GM12891 (cell line): Measurements from ENCODE around the gene PTPRN2.

ENCODE experiments used
- DNase-seq: peaks from one replicate; pipeline ENCODE4 v3.0.0; 2011; ENCODE audit warnings: low spot score; ENCODE audit not compliant: insufficient read length
- FAIRE-seq: peaks from 2 replicates; lab custom pipeline; 2011; peaks lifted over from hg19 to GRCh38; lab: Jason Lieb, UNC
- PAX5 ChIP-seq: IDR thresholded peaks from 2 replicates; pipeline ENCODE4 v1.6.1; 2011; ENCODE audit warnings: low read length, moderate library complexity, mild to moderate bottlenecking; ENCODE audit not compliant: insufficient read depth, severe bottlenecking
- POLR2A ChIP-seq: IDR thresholded peaks from 2 replicates; pipeline ENCODE4 v1.6.1; 2011; ENCODE audit warnings: low read depth, low read length, control low read depth
- POLR2AphosphoS5 ChIP-seq: IDR thresholded peaks from 2 replicates; pipeline ENCODE4 v1.6.1; 2011; ENCODE audit warnings: low read depth, low read length, control low read depth
- POU2F2 ChIP-seq: IDR thresholded peaks from 2 replicates; pipeline ENCODE4 v1.6.1; 2011; ENCODE audit warnings: low read depth, mild to moderate bottlenecking, control low read depth, low read length, moderate library complexity
- SPI1 ChIP-seq: IDR thresholded peaks from 2 replicates; pipeline ENCODE4 v1.6.1; 2011; ENCODE audit warnings: low read depth, low read length, control low read depth
- TAF1 ChIP-seq: IDR thresholded peaks from 2 replicates; pipeline ENCODE4 v1.6.1; 2011; ENCODE audit warnings: low read depth, low read length, control low read depth

PTPRN2 gene

DNA sequence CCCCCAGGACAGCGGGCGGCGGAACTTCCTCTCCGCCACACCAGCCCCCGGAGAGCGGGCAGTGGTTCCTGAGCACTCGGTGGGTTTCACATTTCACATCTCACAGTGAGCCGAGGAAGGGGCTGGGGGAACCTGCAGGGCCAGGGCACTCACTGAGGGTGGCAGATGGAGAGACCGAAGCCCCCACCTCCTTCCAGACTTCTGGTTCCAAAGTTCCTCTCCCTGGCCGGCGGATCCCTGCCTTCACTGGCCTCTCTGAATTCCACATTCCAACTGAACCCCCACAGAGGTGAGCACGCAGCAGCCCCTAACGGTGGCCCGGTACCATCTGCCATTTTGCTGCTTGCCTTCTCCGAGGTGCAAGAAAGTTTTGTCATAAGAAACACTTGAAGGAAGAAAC, 461.0 kb downstream of the PTPRN2 start:
- TF ChIP-seq POLR2A (no peak), SPI1 (no peak), PAX5 (no peak), TAF1 (no peak), POU2F2 (no peak), POLR2AphosphoS5 (no peak)
- DNase-seq (no peak), FAIRE-seq (no peak)

DNA sequence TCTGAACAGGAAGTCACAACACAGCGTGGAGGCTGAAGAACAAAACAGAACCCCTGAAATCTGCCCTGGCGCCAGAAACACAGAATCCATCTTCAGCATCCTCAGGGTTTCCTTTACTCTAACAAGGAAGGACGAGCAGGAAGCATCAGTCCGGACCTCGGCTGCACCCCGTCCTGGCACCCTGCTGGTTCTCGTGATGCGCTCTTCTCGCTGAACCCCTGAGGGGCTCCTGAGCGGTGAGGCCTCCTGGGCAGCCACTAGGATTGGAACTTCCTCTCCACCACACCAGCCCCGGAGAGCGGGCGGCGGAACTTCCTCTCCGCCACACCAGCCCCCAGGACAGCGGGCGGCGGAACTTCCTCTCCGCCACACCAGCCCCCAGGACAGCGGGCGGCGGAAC, 461.9 kb downstream of the PTPRN2 start:
- no peak for FAIRE-seq
- DNase-seq = no peak
- TF ChIP-seq TAF1 (no peak), POU2F2 (no peak), POLR2AphosphoS5 (no peak), POLR2A (no peak), PAX5 (no peak), SPI1 (no peak)

DNA sequence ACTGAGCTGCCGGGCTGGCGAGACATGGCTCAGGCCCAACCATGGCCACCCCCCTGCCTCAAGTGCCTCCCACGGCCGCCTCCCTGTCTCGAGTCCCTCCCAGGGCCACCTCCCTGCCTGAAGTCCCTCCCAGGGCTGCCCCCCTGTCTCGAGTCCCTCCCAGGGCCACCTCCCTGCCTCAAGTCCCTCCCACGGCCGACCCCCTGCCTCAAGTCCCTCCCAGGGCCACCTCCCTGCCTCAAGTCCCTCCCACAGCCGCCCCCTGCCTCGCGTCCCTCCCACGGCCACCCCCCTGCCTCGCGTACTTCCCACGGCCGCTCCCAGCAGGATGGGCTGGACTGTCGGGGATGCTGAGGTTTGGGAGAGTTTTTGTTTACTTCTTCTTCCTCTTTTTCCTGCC, 462.5 kb downstream of the PTPRN2 start:
- no peak for DNase-seq
- FAIRE-seq = no peak
- TF ChIP-seq POU2F2 (no peak), POLR2A (no peak), SPI1 (no peak), POLR2AphosphoS5 (no peak), TAF1 (no peak), PAX5 (no peak)

DNA sequence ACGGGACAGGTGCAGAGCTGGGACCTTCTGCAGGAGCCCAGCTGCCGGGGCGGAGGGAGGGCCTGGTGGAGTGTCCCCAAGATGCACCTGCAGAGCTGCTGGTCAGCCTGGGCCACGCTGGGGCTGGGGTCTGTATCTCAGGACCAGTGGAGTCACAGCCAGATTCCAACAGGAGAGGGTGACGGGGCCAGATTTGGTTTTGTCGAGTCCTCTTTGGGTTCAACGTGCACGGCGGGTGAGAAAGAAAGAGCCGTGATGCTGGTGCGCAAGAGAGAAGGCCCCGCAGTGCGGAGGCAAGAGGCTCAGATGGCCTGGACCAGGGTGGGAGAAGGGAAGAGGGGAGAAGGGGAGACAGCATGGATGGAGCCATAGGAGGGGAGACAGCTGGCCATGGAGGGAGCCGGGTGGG, 462.9 kb downstream of the PTPRN2 start:
- no peak for DNase-seq
- TF ChIP-seq POLR2AphosphoS5 (no peak), PAX5 (no peak), SPI1 (no peak), POLR2A (no peak), POU2F2 (no peak), TAF1 (no peak)
- no peak for FAIRE-seq

DNA sequence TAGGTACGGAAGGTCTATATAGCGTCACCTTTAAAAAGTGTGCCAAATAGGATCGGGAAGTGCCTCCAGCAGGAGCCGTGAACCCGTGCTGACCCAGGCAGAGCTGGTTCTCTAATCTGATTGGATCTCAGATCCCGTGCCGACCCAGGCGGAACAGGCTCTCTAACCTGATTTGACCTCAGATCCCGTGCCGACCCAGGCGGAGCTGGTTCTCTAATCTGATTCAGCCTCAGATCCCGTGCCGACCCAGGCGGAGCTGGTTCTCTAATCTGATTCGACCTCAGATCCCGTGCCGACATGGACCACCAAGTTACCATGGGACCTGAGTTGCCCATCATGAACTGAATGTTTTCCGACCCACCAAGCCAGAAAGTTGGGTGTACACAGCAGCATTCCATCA, 463.9 kb downstream of the PTPRN2 start:
- DNase-seq (no peak), FAIRE-seq (no peak)
- TF ChIP-seq PAX5 = no peak
- no peak for TF ChIP-seq POU2F2
- no peak for TF ChIP-seq POLR2A
- no peak for TF ChIP-seq SPI1
- no peak for TF ChIP-seq TAF1
- no peak for TF ChIP-seq POLR2AphosphoS5

DNA sequence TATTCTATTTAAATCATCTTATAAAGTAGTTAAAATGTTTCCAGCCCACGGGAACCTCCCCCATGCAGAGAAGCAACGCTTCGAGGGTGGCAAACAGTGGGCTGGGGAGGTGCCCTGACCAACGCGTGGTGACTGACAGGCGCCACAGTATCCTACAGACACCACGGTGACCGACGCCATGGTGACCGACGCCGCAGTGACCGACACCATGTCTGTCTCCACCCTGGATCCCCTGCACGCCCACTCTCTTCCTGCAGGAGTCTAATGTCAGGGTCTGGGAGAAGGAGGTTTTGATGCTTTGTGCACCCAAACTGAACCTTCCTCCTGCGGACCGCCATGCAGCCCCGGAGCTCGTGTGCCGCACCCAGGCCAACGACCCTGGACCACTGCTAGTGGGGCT, 464.4 kb downstream of the PTPRN2 start:
- TF ChIP-seq TAF1 (no peak), POLR2AphosphoS5 (no peak), SPI1 (no peak), PAX5 (no peak), POLR2A (no peak), POU2F2 (no peak)
- FAIRE-seq = no peak
- no peak for DNase-seq

DNA sequence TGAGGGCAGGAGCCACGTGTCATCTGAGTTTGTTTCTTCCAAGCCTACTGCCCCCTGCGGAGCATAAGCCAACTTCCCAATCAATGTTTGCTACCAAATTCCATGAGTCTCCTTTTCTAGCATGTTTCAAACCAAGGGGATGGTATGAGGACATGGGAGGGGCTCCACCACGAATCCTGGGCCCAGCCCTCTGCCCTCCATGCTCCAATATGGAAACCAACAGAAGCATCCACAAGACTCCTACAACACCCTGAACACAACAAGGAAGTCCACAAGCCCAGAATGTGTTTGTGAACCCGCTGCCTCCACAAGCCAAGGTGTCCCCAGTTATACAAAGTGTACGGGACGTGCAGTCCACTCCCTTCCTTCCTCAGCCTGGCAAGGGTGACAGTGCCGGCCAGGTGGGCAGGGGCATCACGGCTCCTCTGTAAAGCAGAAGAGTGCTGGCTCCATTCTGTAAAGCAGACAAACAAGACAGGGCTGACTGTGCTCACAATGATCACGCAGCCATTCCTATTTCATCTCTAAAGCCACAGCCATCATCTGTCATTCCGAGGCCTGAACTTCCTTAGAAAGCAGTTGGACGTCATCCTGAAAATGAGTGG, 466.1 kb downstream of the PTPRN2 start:
- no peak for FAIRE-seq
- TF ChIP-seq POLR2AphosphoS5 = no peak
- no peak for TF ChIP-seq TAF1
- TF ChIP-seq POU2F2 = no peak
- TF ChIP-seq POLR2A = no peak
- no peak for TF ChIP-seq PAX5
- no peak for TF ChIP-seq SPI1
- no peak for DNase-seq

DNA sequence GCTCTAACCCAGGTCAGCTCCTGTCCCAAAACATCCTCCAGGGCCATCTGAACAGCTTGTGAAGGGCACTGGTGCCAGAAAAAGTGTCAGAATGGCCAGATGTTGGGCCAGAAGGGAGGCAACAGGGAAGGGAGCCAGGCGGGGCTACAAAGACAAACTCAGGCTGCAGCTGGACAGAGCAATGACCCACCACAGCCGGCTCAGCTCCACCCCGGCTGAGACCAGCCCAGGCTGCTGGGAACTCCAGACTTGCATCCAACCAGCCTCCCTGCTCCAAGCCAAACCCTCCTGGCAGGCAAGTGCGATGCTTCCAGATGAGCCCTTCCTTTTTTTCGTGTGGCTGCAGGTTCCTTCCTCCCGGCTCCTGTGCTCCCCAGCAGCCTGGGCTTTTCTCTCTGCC, 466.9 kb downstream of the PTPRN2 start:
- no peak for FAIRE-seq

DNA sequence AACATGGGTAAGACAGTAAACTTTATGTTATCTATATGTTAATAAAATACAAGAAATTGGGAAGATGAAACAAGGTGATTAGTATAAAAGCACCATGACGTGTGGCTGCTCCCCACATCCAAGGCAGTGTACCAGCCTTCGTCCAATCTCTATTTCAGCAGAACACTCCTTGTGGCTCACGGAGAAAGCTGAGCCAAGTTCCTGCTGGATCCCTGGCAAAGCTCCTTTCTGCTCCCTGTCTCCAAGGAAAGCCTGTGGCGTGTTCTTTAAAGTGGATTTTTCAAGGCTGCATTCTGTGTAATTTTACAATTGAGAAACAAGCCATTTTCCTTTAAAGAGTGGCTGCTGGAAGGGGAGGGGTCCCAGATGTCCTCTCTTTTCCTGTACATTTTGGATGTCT, 467.3 kb downstream of the PTPRN2 start:
- no peak for DNase-seq
- no peak for TF ChIP-seq POLR2A
- FAIRE-seq = no peak

More for the DNA sequence above, 466.9 kb downstream of the PTPRN2 start:
- DNase-seq = no peak
- TF ChIP-seq POU2F2 (no peak), SPI1 (no peak), TAF1 (no peak), POLR2AphosphoS5 (no peak), POLR2A (no peak), PAX5 (no peak)

DNA sequence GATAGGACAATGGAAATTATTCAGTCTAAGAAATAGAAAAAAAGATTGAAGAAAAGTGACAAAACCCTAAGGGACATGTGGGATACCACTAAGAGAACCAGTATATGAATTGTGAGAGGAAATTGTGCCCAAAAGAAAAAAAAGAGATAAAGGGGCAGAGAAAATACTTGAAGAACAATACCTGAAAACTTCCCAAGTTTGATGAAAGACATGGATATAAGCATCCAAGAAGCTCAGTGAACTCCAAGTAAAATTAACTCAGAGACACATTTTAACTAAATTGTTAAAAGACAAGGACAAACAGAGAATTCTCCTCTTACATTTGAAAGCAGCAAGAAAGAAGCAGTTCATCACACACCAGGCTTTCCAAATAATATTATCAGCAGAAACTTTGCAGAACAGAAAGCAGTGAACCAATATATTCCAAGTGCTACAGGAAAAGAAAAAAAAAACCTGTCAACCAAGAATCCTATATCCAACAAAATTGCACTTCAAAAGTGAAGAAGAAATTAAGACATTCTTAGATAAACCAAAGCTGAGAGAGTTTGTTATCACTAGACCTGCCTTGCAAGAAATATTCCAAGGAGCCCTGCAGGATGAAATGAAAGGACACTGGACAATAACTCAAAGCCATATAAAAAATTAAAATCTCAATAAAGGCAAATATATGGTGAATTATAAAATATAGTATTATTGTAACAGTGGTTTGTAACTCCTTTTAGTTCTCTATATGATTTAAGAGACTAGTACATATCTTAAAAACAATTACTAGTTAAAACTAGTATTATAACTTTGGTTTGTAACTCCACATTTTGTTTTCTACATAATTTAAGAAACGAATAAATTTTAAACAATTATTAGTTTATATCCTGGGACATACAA, 470.0 kb downstream of the PTPRN2 start:
- no peak for DNase-seq
- TF ChIP-seq POU2F2 (no peak), TAF1 (no peak), PAX5 (no peak), POLR2A (no peak), POLR2AphosphoS5 (no peak), SPI1 (no peak)
- FAIRE-seq = no peak

DNA sequence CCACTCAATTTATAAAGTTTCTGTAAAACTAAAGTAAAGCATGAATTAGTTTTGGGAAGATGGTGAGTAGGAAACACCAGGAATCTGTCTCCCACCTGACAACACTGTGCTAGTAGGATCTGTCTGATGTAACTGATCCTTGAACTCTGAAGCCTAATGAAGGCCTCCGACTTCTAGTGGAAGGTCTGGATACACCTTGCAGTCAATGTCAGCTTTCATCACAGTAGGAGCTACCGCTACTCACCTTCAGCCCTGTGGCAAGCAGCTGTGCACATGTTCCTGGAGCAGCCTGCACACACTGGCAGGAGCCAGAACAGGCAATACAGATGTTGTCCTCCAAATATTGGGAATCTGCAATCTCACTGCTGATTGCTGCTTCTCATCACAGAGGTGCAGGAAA, 471.4 kb downstream of the PTPRN2 start:
- TF ChIP-seq POU2F2 = no peak
- no peak for TF ChIP-seq POLR2AphosphoS5
- no peak for TF ChIP-seq SPI1
- TF ChIP-seq TAF1 = no peak
- TF ChIP-seq POLR2A = no peak
- no peak for TF ChIP-seq PAX5
- FAIRE-seq (no peak), DNase-seq (no peak)
